ENCODE measurements around the gene DCC. TPM values are rescaled to one million over a fixed set of nuclear protein-coding genes. Genes with fewer than 3 reads are reported as not detected.

The DCC gene
- total and polyA plus RNA-seq, 10 donors, result 0.03 to 9.2 (median 0.91) TPM; not detected in 1

DNA sequence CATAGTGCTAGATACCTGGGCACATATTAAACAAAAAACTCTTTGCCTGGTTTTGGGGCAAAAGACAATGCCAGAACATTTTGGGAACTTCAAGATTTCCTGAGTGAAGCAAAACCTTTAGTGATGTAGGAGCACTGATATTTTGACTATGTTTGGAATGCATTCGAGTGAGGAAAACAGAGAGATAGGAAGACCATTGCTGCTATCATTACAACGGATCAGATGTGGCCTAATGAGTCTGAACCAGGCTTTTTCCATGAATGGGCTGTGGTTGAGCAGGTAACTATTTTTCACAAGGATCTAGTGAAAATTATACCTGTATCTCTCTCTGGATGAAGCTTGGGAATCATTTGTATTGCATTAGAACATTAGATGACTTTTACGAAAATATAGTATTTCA lies 562.2 kb downstream of the DCC start:
- Histone ChIP-seq H3K27ac (no peak overlapping the region), H3K27me3 (replicated peaks in 1 of 7) (no peaks in the 10 kb centered on the region), H3K9me3 (no peaks in the 10 kb centered on the region), H3K4me3 (no peak overlapping the region), H3K36me3 (no peaks in the 10 kb centered on the region), H3K4me1 (no peaks in the 10 kb centered on the region)
- intact Hi-C loops (cut with DNase I; ENCODE audit: low total_unique reads), result no loop called here
- no peak for DNase-seq
- no peak for TF ChIP-seq POLR2AphosphoS5 (IDR thresholded peaks at IDR 0.05)
- TF ChIP-seq, protein P1, sequence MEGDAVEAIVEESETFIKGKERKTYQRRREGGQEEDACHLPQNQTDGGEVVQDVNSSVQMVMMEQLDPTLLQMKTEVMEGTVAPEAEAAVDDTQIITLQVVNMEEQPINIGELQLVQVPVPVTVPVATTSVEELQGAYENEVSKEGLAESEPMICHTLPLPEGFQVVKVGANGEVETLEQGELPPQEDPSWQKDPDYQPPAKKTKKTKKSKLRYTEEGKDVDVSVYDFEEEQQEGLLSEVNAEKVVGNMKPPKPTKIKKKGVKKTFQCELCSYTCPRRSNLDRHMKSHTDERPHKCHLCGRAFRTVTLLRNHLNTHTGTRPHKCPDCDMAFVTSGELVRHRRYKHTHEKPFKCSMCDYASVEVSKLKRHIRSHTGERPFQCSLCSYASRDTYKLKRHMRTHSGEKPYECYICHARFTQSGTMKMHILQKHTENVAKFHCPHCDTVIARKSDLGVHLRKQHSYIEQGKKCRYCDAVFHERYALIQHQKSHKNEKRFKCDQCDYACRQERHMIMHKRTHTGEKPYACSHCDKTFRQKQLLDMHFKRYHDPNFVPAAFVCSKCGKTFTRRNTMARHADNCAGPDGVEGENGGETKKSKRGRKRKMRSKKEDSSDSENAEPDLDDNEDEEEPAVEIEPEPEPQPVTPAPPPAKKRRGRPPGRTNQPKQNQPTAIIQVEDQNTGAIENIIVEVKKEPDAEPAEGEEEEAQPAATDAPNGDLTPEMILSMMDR (IDR thresholded peaks at IDR 0.05 in 8 of 11, conservative IDR thresholded peaks at IDR 0.05 in 3 of 11), result no peak
- TF ChIP-seq POLR2A (IDR thresholded peaks at IDR 0.05), result no peak
- 74 to 84% (median 80%) methylated on average over 3 of the region's 3 CpGs for WGBS, 5 donors

DNA sequence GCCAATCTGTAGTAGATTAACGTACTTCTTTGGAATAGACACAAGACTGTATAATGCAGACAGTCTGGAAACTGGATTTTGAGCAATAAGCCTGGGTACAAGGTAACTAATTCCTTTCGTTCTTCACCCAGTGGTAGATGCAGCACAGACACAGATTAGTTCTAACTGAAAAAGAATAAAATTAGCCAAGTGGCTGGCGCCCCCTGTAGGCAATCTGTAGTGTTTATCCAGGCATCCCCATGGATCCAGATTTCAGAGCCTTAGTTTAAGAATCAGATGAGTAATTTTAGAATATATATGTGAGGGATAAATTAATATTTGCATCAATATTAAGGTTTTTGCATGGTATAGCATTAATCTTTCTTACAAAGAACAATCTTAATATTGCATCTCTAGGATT lies 563.9 kb downstream of the DCC start:
- Histone ChIP-seq H3K9me3 (no peaks in the 10 kb centered on the region), H3K4me3 (no peak overlapping the region), H3K27me3 (replicated peaks in 1 of 7) (no peaks in the 10 kb centered on the region), H3K27ac (no peak overlapping the region), H3K36me3 (no peaks in the 10 kb centered on the region), H3K4me1 (no peaks in the 10 kb centered on the region)
- no peak for DNase-seq
- 17 to 29% (median 21%) methylated on average over 3 of the region's 3 CpGs for WGBS, 5 donors
- no peak for TF ChIP-seq POLR2A (IDR thresholded peaks at IDR 0.05)
- TF ChIP-seq, protein P1 (IDR thresholded peaks at IDR 0.05 in 8 of 11, conservative IDR thresholded peaks at IDR 0.05 in 3 of 11), result peak in 3 of 11 experiments; percentile 8 to 35 (median 22)
- intact Hi-C loops (cut with DNase I; ENCODE audit: low total_unique reads), result no loop called here

DNA sequence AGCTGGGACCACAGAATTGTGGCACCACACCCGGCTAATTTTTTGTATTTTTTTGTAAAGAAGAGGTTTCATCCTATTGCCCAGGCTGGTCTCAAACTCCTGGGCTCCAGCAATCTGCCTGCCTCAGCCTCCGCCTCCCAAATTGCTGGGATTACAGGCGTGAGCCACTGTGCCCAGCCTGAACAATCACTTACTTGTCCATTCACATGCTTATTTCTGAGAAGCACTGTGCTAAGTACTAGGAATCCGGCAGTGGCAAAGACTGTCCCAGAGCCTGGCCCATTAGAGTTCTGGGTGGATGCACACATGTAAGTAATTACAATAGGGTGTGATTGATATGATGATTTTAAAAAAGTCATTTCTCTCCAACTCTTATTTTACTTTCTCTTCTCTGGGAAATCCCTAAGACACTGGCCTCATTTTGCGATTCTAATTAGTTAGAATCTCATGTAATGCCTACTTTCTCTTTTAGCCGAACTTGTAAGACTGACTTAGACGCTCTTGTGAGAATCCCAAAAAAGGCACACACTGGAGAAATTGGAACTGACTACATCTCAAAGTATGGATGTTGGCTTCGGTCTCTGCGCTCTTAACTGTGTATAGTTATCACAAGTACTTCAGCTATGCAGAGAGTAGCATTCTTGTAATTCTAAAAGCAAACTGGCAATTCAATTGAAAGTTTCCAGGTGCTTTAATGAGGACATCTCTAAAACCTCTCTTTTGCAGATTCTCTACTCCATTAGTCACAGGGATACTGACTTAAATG lies 567.7 kb downstream of the DCC start:
- Histone ChIP-seq H3K9me3 (no peaks in the 10 kb centered on the region), H3K36me3 (no peaks in the 10 kb centered on the region), H3K4me3 (no peak overlapping the region), H3K4me1 (no peaks in the 10 kb centered on the region), H3K27ac (no peak overlapping the region), H3K27me3 (replicated peaks in 1 of 7) (no peaks in the 10 kb centered on the region)
- intact Hi-C loops (cut with DNase I; ENCODE audit: low total_unique reads), result no loop called here
- 75 to 90% (median 88%) methylated on average over 9 of the region's 9 CpGs for WGBS, 5 donors
- no peak for TF ChIP-seq POLR2AphosphoS5 (IDR thresholded peaks at IDR 0.05)
- no peak for TF ChIP-seq POLR2A (IDR thresholded peaks at IDR 0.05)
- TF ChIP-seq, protein P1 (IDR thresholded peaks at IDR 0.05 in 8 of 11, conservative IDR thresholded peaks at IDR 0.05 in 3 of 11), result no peak
- no peak for DNase-seq

DNA sequence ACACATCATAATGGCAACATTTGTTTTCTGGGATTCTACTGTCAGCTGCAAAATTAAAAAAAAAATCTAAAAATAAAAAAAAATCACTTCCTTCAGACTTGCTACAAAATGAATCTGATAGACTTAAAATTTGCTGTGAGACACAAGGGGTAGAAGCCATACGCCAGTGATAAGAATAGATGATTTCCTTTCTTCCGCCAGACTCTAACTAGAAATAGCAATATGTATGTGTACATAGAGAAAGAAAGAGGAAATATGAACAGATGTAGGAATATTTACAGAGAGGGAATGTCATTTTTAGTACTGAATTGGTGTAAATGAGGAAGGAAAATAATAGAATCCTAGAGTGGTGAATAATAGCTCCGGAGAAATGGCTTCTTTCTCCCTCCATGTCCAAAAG lies 574.2 kb downstream of the DCC start:
- no peaks in the 10 kb centered on the region for H3K4me1 ChIP-seq
- H3K9me3 ChIP-seq, result no peaks in the 10 kb centered on the region
- no peak for DNase-seq
- WGBS, 5 donors, result 7 to 18% (median 11%) methylated on average over 3 of the region's 3 CpGs
- TF ChIP-seq, protein P1 (IDR thresholded peaks at IDR 0.05 in 8 of 11, conservative IDR thresholded peaks at IDR 0.05 in 3 of 11), result no peak
- no peak for TF ChIP-seq POLR2AphosphoS5 (IDR thresholded peaks at IDR 0.05)
- TF ChIP-seq POLR2A (IDR thresholded peaks at IDR 0.05), result no peak
- H3K36me3 ChIP-seq, result no peaks in the 10 kb centered on the region
- intact Hi-C loops (cut with DNase I; ENCODE audit: low total_unique reads), result no loop called here
- H3K27ac ChIP-seq, result no peak overlapping the region
- no peak overlapping the region for H3K4me3 ChIP-seq
- no peaks in the 10 kb centered on the region for H3K27me3 ChIP-seq (replicated peaks in 1 of 7)

Measured in spleen (tissue), 11 donors.